Large intestine (tissue), 3 donors: ENCODE measurements around the gene CAD. TPM values are rescaled to one million over a fixed set of nuclear protein-coding genes. Genes with fewer than 3 reads are reported as not detected.
"Not testable (repeated sequence)": the region's sequence is repeated elsewhere in the genome, so short reads cannot be mapped to it uniquely, and the experiment has no call there.

Experiments used
- DNase-seq, 2 donors: peaks; one replicate each; pipeline versions ENCODE4 v3.0.0 to v3.0.0-alpha.2; 2013
- H3K27ac ChIP-seq: one replicate; pipeline ENCODE4 v1.5.1; 2013; ENCODE audit warnings: low read length
- H3K27me3 ChIP-seq: 2 replicates; pipeline ENCODE4 v1.6.1; 2013; ENCODE audit warnings: low read length; ENCODE audit not compliant: control insufficient read depth, insufficient read depth
- H3K36me3 ChIP-seq: 2 replicates; pipeline ENCODE4 v1.6.1; 2013; ENCODE audit warnings: low read length; ENCODE audit not compliant: control insufficient read depth, insufficient read depth
- H3K4me1 ChIP-seq: one replicate; pipeline ENCODE4 v1.6.1; 2013; ENCODE audit warnings: low read length; ENCODE audit not compliant: control insufficient read depth, insufficient read depth
- H3K4me3 ChIP-seq: one replicate; pipeline ENCODE4 v1.5.1; 2013; ENCODE audit warnings: low read length
- H3K9me3 ChIP-seq: one replicate; pipeline ENCODE4 v1.6.1; 2013; ENCODE audit warnings: mild to moderate bottlenecking, low read depth, low read length, moderate library complexity; ENCODE audit not compliant: control insufficient read depth
- WGBS: methylation state at CpG from one replicate; pipeline ENCODE4 v1.1.5; 2013; ENCODE audit warnings: low lambda C conversion rate; ENCODE audit not compliant: insufficient coverage; 5-methylcytosine and 5-hydroxymethylcytosine counted together
- polyA plus RNA-seq: library from polyadenylated mRNA; unstranded; fragments of 120-200 nt; gene quantifications from one replicate; pipeline ENCODE4 v1.2.1, GENCODE V29; 2013

CAD gene
- polyA plus RNA-seq, 1 donor, result 34.9 TPM

- Histone ChIP-seq H3K27ac (no peak overlapping the region), H3K36me3 (no peaks in the 10 kb centered on the region), H3K4me1 (peaks cover 14% of the 10 kb centered on the region), H3K27me3 (peaks cover 80% of the 10 kb centered on the region), H3K4me3 (peak overlapping the region; percentile 30), H3K9me3 (peaks cover 4% of the 10 kb centered on the region)
- no CpG with 5 or more reads among the region's 38 CpGs for WGBS
- peak in 1 of 2 donors; percentile 6 for DNase-seq
These were observed 47.1 kb downstream of the CAD start for GRCh38 chr2:27264253-27264752.

DNA sequence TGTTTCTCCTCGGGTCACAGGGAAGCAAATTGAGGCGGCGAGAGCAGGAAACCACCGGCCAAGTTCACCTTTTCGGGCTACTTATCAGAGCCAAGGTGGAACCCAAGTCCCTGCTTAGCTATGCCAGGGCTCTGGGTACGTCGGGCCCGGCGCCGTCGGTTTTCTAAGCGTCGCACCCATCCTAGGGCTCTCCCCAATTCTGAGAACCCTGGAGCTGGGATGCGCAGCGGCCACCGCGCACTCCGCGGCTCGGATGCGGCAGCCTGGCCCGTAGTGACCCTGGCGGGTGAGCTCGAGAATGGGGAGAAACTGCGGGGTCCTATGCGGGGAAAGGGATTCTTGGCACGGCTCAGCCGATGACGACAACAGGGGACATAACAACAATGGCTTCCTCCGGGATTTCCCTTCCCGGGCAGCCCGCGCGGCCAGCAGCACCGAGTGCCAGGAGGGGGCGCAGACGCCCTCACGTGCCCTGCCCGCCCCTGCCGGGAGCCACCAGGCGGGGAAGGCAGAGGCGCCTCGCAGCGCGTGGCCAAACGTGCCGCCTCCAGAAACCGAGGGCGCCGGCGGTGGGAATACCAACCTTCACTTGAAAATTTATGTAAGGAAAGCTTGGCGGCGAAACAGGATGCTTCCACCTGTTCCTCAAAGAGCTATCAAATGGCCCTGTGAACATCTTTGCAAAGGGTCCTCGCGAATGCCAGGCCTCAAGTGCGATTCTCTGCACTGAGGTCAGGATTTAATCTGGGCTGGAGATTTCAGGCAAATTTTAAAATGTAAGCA, 47.8 kb downstream of the CAD start:
- peaks cover 4% of the 10 kb centered on the region for H3K9me3 ChIP-seq
- H3K27ac ChIP-seq, result no peak overlapping the region
- peaks cover 14% of the 10 kb centered on the region for H3K4me1 ChIP-seq
- no peaks in the 10 kb centered on the region for H3K36me3 ChIP-seq
- peak overlapping the region; percentile 30 for H3K4me3 ChIP-seq
- no CpG with 5 or more reads among the region's 56 CpGs for WGBS
- peak; percentile 50 to 66 for DNase-seq
- peaks cover 77% of the 10 kb centered on the region for H3K27me3 ChIP-seq

DNA sequence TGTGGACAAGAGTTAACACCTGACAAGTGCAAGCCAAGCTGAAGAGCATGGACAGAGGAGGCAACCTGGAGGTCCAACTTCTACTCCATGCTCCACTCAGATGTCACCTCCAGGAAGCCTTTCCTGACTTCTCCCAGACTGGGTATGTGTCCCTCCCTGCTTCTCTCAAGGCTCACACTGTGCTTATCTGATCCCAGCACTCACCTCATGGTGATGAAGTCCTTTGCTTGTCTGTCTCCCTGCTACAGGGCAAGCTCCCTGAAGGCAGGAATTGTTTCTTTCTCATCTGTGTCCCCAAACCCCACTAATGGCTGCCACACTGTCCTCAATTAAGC, 48.3 kb downstream of the CAD start:
- H3K9me3 ChIP-seq, result peaks cover 4% of the 10 kb centered on the region
- H3K4me3 ChIP-seq, result no peak overlapping the region
- H3K27me3 ChIP-seq, result peaks cover 75% of the 10 kb centered on the region
- H3K36me3 ChIP-seq, result no peaks in the 10 kb centered on the region
- no peak for DNase-seq
- peaks cover 14% of the 10 kb centered on the region for H3K4me1 ChIP-seq
- H3K27ac ChIP-seq, result no peak overlapping the region

DNA sequence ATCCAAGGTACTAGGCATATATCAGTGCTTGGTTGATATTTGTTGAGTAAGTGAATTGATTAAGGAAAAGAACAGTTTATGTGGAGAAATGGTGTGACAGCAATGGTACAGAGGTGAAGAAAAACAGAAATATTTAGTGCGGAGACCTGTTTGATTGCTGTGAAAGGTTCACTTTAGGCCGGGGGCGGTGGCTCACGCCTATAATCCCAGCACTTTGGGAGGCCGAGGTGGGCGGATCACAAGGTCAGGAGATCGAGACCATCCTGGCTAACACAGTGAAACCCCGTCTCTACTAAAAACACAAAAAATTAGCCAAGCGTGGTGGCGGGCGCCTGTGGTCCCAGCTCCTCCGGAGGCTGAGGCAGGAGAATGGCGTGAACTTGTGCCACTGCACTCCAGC, 51.1 kb downstream of the CAD start:
- DNase-seq, H3K36me3 ChIP-seq, H3K9me3 ChIP-seq, H3K4me3 ChIP-seq, H3K27ac ChIP-seq: not testable (repeated sequence)
- peaks cover 71% of the 10 kb centered on the region for H3K27me3 ChIP-seq
- peaks cover 11% of the 10 kb centered on the region for H3K4me1 ChIP-seq
- WGBS, result no CpG with 5 or more reads among the region's 13 CpGs

- no peaks in the 10 kb centered on the region for H3K4me1 ChIP-seq
- H3K27me3 ChIP-seq, result peaks cover 58% of the 10 kb centered on the region
- H3K4me3 ChIP-seq, result no peak overlapping the region
- H3K9me3 ChIP-seq, result no peaks in the 10 kb centered on the region
- no peak for DNase-seq
- H3K36me3 ChIP-seq, result no peaks in the 10 kb centered on the region
- WGBS, result 100% methylated on average over 1 of the region's 3 CpGs
- no peak overlapping the region for H3K27ac ChIP-seq
These were observed 53.0 kb downstream of the CAD start for GRCh38 chr2:27270131-27270530.

DNA sequence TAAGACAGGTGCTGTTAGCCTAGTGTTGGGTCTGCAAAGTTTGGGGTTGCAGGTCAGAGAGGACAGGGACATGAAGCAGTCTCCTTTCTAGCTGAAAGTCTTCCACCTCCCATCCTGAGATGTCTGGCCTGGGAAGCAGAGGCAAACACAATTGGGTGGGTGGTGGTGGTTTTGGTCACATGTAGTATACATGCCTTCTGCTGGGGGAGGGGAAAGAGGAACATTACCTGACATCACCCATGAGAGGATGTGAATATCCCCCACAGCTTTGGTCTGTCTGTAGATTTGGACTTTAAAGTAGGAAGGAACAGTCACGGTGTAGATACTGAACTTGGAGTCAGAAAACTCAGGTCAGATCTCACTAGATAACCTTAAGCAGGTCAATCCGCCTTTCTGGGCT, 53.5 kb downstream of the CAD start:
- WGBS, result no CpG with 5 or more reads among the region's 2 CpGs

DNA sequence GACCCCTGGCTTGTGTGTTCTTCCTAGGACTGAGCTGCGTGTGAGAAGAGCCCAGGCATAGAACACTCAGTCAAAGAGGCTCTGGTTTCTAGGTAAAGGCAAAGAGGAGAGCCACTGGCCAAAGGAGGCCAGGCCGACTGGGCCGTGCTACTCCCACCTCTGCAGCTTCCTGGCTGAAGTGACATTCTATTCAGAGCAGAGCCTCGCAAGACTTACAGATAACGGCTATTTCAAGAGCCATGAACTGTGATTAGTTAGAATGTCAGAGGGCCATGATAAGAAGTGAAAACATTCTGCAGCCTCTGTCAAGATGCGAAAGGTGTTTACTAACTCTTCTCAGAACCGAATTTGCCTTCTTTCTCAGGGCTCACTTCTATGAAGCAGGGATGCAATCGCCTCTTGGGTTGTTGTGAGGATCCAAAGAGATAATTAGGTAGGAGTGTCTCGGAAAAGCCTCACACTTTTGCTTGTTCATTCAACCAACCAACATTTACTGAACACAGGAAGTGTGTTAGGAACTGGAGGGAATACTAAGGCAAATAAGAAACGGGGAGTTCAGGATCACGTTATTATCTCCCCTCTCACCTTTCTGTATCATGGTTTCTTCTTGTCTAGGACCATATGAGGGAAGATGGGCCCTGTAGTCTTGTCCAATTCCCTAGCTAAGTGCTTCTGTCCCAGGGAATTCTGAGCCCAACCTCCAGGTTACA, 54.6 kb downstream of the CAD start:
- WGBS, result no CpG with 5 or more reads among the region's 11 CpGs
- no peaks in the 10 kb centered on the region for H3K4me1 ChIP-seq
- H3K9me3 ChIP-seq, result no peaks in the 10 kb centered on the region
- no peak for DNase-seq
- H3K4me3 ChIP-seq, result no peak overlapping the region
- no peak overlapping the region for H3K27ac ChIP-seq
- H3K27me3 ChIP-seq, result peaks cover 51% of the 10 kb centered on the region
- H3K36me3 ChIP-seq, result no peaks in the 10 kb centered on the region

More for the DNA sequence above, 53.5 kb downstream of the CAD start:
- DNase-seq, result no peak
- no peak overlapping the region for H3K4me3 ChIP-seq
- H3K27ac ChIP-seq, result no peak overlapping the region
- H3K9me3 ChIP-seq, result no peaks in the 10 kb centered on the region
- H3K27me3 ChIP-seq, result peaks cover 56% of the 10 kb centered on the region
- no peaks in the 10 kb centered on the region for H3K4me1 ChIP-seq
- no peaks in the 10 kb centered on the region for H3K36me3 ChIP-seq

- H3K27me3 ChIP-seq, result peaks cover 49% of the 10 kb centered on the region
These were observed 55.7 kb downstream of the CAD start for GRCh38 chr2:27272537-27273522.

DNA sequence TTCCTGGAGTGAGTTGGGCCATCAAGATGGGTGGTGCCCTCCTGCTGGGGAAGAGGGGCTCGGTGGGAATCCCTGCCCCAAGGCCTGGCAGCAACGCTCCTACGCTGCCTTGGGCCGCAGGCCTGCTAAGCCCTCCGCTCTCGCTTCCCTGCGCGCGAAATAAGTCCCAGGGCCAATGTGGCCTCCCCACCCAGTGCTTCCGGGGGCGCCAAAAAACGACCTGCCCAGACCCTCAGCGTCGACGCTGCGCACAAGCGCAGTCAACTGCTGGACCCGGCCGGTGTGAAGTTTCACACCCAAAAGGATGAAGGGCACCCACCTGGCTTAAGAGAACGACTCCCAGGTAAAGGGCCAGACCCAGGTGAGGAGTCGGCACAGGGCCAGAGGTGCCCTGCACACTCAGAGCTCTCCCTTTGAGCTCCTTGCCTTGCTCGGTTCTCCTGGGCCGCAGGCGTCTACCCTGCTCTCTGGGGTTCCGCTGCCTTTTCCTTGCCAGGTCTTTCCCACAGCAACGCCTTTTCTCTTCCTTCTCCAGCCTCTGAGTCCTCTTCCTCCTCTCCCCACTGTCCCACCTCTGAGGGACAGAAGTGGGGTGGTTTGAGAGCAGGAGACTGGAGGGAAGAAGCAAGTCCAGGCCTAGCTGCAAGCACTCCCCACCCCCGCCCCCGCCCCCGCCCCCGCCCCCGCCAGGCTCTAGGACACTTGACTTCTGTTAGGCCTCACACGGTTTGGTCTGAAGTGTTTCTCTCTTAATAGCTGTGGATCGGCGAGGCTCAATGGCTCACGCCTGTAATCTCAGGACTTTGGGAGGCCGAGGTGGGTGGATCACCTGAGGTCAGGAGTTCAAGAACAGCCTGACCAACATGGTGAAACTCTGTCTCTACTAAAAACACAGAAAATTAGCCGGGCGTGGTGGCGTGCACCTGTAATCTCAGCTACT, 58.3 kb downstream of the CAD start, which contains the start of gene DNAJC5G:
Gene DNAJC5G, plus strand, starts transcription at position 223 of the 940 bp plus-strand sequence. CDS start 1,296 bp downstream, outside the sequence.
- H3K27ac ChIP-seq, result no peak within 1 kb of the TSS
- no peaks in the 10 kb centered on the region for H3K9me3 ChIP-seq
- no peak for DNase-seq
- no peak within 1 kb of the TSS for H3K4me3 ChIP-seq
- H3K27me3 ChIP-seq, result peaks cover 43% of the 10 kb centered on the region
- WGBS, result no CpG with 5 or more reads among the region's 39 CpGs
- no peaks in the 10 kb centered on the region for H3K36me3 ChIP-seq
- no peaks in the 10 kb centered on the region for H3K4me1 ChIP-seq

More at GRCh38 chr2:27272537-27273522, 55.7 kb downstream of the CAD start:
- H3K9me3 ChIP-seq, H3K4me3 ChIP-seq, DNase-seq, H3K36me3 ChIP-seq, H3K4me1 ChIP-seq, H3K27ac ChIP-seq: not testable (repeated sequence)
- no CpG with 5 or more reads among the region's 15 CpGs for whole genome bisulfite sequencing
